Measurements from ENCODE around the gene LAMC1.

Gene LAMC1

GRCh38 chr1:183021405-183022201 lies 1.6 kb upstream of the LAMC1 start:
- ChIA-PET POLR2A (no interaction called here), CTCF (no interaction called here)
- no peaks in the 10 kb centered on the region for H3K36me3 ChIP-seq (ENCODE audit: control insufficient read depth in 4 of 4, insufficient read depth in 4 of 4, low read length in 3 of 4)
- no peak overlapping the region for H3K27ac ChIP-seq (ENCODE audit: insufficient read depth in 1 of 2, low read depth in 1 of 2, low read length in 2 of 2, poor library complexity in 1 of 2, severe bottlenecking in 2 of 2)
- H3K4me3 ChIP-seq (ENCODE audit: control insufficient read depth in 1 of 7, extremely low read depth in 1 of 7, insufficient read depth in 4 of 7, low read depth in 2 of 7, low read length in 6 of 7) = peak overlapping the region in 3 of 7 experiments; percentile 58 to 80 (median 77)
- H3K4me1 ChIP-seq (ENCODE audit: control extremely low read depth in 1 of 4, control insufficient read depth in 4 of 4, insufficient read depth in 4 of 4, low read length in 3 of 4) = peaks cover 13 to 22% (median 19%) of the 10 kb centered on the region in 4 experiments
- H3K27me3 ChIP-seq (replicated peaks in 2 of 5; ENCODE audit: control insufficient read depth in 4 of 5, insufficient read depth in 5 of 5, low read length in 4 of 5) = peaks cover 0 to 33% (median 5%) of the 10 kb centered on the region in 5 experiments
- no peak for DNase-seq
- WGBS (ENCODE audit: insufficient coverage) = 89% methylated on average over 6 of the region's 11 CpGs
- no peaks in the 10 kb centered on the region for H3K9me3 ChIP-seq (ENCODE audit: control extremely low read depth in 1 of 5, control insufficient read depth in 4 of 5, insufficient read depth in 2 of 5, low read depth in 1 of 5, low read length in 4 of 5)

GRCh38 chr1:183022202-183023145 lies 746 bp upstream of the LAMC1 start:
- 2% methylated on average over 40 of the region's 57 CpGs for WGBS (ENCODE audit: insufficient coverage)
- H3K4me1 ChIP-seq (ENCODE audit: control extremely low read depth in 1 of 4, control insufficient read depth in 4 of 4, insufficient read depth in 4 of 4, low read length in 3 of 4) = peaks cover 13 to 22% (median 19%) of the 10 kb centered on the region in 4 experiments
- no peaks in the 10 kb centered on the region for H3K36me3 ChIP-seq (ENCODE audit: control insufficient read depth in 4 of 4, insufficient read depth in 4 of 4, low read length in 3 of 4)
- peaks cover 0 to 36% (median 5%) of the 10 kb centered on the region in 5 experiments for H3K27me3 ChIP-seq (replicated peaks in 2 of 5; ENCODE audit: control insufficient read depth in 4 of 5, insufficient read depth in 5 of 5, low read length in 4 of 5)
- DNase-seq = peak; percentile 73 to 91 (median 88)
- POLR2A ChIA-PET = no interaction called here
- no peaks in the 10 kb centered on the region for H3K9me3 ChIP-seq (ENCODE audit: control extremely low read depth in 1 of 5, control insufficient read depth in 4 of 5, insufficient read depth in 2 of 5, low read depth in 1 of 5, low read length in 4 of 5)
- H3K4me3 ChIP-seq (ENCODE audit: control insufficient read depth in 1 of 7, extremely low read depth in 1 of 7, insufficient read depth in 4 of 7, low read depth in 2 of 7, low read length in 6 of 7) = peak overlapping the region; percentile 58 to 91 (median 76)
- CTCF ChIA-PET = no interaction called here
- peak overlapping the region in 1 of 2 experiments; percentile 12 for H3K27ac ChIP-seq (ENCODE audit: insufficient read depth in 1 of 2, low read depth in 1 of 2, low read length in 2 of 2, poor library complexity in 1 of 2, severe bottlenecking in 2 of 2)

GRCh38 chr1:183023601-183024316 lies 539 bp downstream of the LAMC1 start:
- peak; percentile 59 to 78 (median 60) for DNase-seq
- ChIA-PET CTCF (interaction anchor here (0.5 kb wide), 1 partner anchor 15 kb away, joined by 3 read pairs; no protein-coding TSS in a partner anchor), POLR2A (no interaction called here)
- peaks cover 0 to 38% (median 5%) of the 10 kb centered on the region in 5 experiments for H3K27me3 ChIP-seq (replicated peaks in 2 of 5; ENCODE audit: control insufficient read depth in 4 of 5, insufficient read depth in 5 of 5, low read length in 4 of 5)
- H3K9me3 ChIP-seq (ENCODE audit: control extremely low read depth in 1 of 5, control insufficient read depth in 4 of 5, insufficient read depth in 2 of 5, low read depth in 1 of 5, low read length in 4 of 5) = no peaks in the 10 kb centered on the region
- H3K36me3 ChIP-seq (ENCODE audit: control insufficient read depth in 4 of 4, insufficient read depth in 4 of 4, low read length in 3 of 4) = no peaks in the 10 kb centered on the region
- H3K4me1 ChIP-seq (ENCODE audit: control extremely low read depth in 1 of 4, control insufficient read depth in 4 of 4, insufficient read depth in 4 of 4, low read length in 3 of 4) = peaks cover 13 to 22% (median 19%) of the 10 kb centered on the region in 4 experiments
- 0% methylated on average over 60 of the region's 68 CpGs for WGBS (ENCODE audit: insufficient coverage)
- H3K4me3 ChIP-seq (ENCODE audit: control insufficient read depth in 1 of 7, extremely low read depth in 1 of 7, insufficient read depth in 4 of 7, low read depth in 2 of 7, low read length in 6 of 7) = peak overlapping the region; percentile 59 to 82 (median 76)
- H3K27ac ChIP-seq (ENCODE audit: insufficient read depth in 1 of 2, low read depth in 1 of 2, low read length in 2 of 2, poor library complexity in 1 of 2, severe bottlenecking in 2 of 2) = no peak overlapping the region

- peak in 2 of 3 donors; percentile 22 to 27 for DNase-seq
- Histone ChIP-seq H3K9me3 (ENCODE audit: control extremely low read depth in 1 of 5, control insufficient read depth in 4 of 5, insufficient read depth in 2 of 5, low read depth in 1 of 5, low read length in 4 of 5) (no peaks in the 10 kb centered on the region), H3K27me3 (replicated peaks in 2 of 5; ENCODE audit: control insufficient read depth in 4 of 5, insufficient read depth in 5 of 5, low read length in 4 of 5) (peaks cover 0 to 42% (median 5%) of the 10 kb centered on the region in 5 experiments), H3K4me1 (ENCODE audit: control extremely low read depth in 1 of 4, control insufficient read depth in 4 of 4, insufficient read depth in 4 of 4, low read length in 3 of 4) (peaks cover 13 to 22% (median 19%) of the 10 kb centered on the region in 4 experiments), H3K27ac (ENCODE audit: insufficient read depth in 1 of 2, low read depth in 1 of 2, low read length in 2 of 2, poor library complexity in 1 of 2, severe bottlenecking in 2 of 2) (no peak overlapping the region), H3K4me3 (ENCODE audit: control insufficient read depth in 1 of 7, extremely low read depth in 1 of 7, insufficient read depth in 4 of 7, low read depth in 2 of 7, low read length in 6 of 7) (peak overlapping the region; percentile 59 to 82 (median 76)), H3K36me3 (ENCODE audit: control insufficient read depth in 4 of 4, insufficient read depth in 4 of 4, low read length in 3 of 4) (no peaks in the 10 kb centered on the region)
- ChIA-PET CTCF (interaction anchor here (0.5 to 1.4 kb wide), 3 partner anchors 11 to 453 kb away, joined by 3 read pairs; no protein-coding TSS in a partner anchor), POLR2A (no interaction called here)
- 13% methylated on average over 9 of the region's 14 CpGs for WGBS (ENCODE audit: insufficient coverage)
Observed at GRCh38 chr1:183024317-183025009, 1.2 kb downstream of the LAMC1 start.

- peaks cover 0 to 46% (median 5%) of the 10 kb centered on the region in 5 experiments for H3K27me3 ChIP-seq (replicated peaks in 2 of 5; ENCODE audit: control insufficient read depth in 4 of 5, insufficient read depth in 5 of 5, low read length in 4 of 5)
- ChIA-PET CTCF (interaction anchor here (0.6 to 1.4 kb wide), 2 partner anchors 11 to 453 kb away, joined by 3 read pairs; no protein-coding TSS in a partner anchor), POLR2A (no interaction called here)
- H3K4me3 ChIP-seq (ENCODE audit: control insufficient read depth in 1 of 7, extremely low read depth in 1 of 7, insufficient read depth in 4 of 7, low read depth in 2 of 7, low read length in 6 of 7) = peak overlapping the region in 1 of 7 experiments; percentile 82
- H3K4me1 ChIP-seq (ENCODE audit: control extremely low read depth in 1 of 4, control insufficient read depth in 4 of 4, insufficient read depth in 4 of 4, low read length in 3 of 4) = peaks cover 13 to 22% (median 19%) of the 10 kb centered on the region in 4 experiments
- no peaks in the 10 kb centered on the region for H3K36me3 ChIP-seq (ENCODE audit: control insufficient read depth in 4 of 4, insufficient read depth in 4 of 4, low read length in 3 of 4)
- H3K9me3 ChIP-seq (ENCODE audit: control extremely low read depth in 1 of 5, control insufficient read depth in 4 of 5, insufficient read depth in 2 of 5, low read depth in 1 of 5, low read length in 4 of 5) = no peaks in the 10 kb centered on the region
- H3K27ac ChIP-seq (ENCODE audit: insufficient read depth in 1 of 2, low read depth in 1 of 2, low read length in 2 of 2, poor library complexity in 1 of 2, severe bottlenecking in 2 of 2) = no peak overlapping the region
- 100% methylated on average over 1 of the region's 3 CpGs for WGBS (ENCODE audit: insufficient coverage)
- no peak for DNase-seq
Observed at GRCh38 chr1:183025010-183025337, 1.8 kb downstream of the LAMC1 start.
